Measurements from ENCODE around the gene PAK1IP1. TPM values are rescaled to one million over a fixed set of nuclear protein-coding genes. Genes with fewer than 3 reads are reported as not detected.

Gene PAK1IP1
- total RNA-seq, 2 experiments from 2014 or later: 4.1 to 5.8 TPM

GRCh38 chr6:10682355-10682988 lies 12.3 kb upstream of the PAK1IP1 start:
- peaks cover 20% of the 10 kb centered on the region for H3K4me1 Mint-ChIP-seq (ENCODE audit: low read depth)
- ATAC-seq (ENCODE audit: poor library complexity) (no peak), DNase-seq (no peak)
- CTCF ChIA-PET: no interaction called here
- H3K36me3 Mint-ChIP-seq (ENCODE audit: low read depth): no peaks in the 10 kb centered on the region
- no peak overlapping the region for H3K4me3 ChIP-seq (ENCODE audit: low read length)
- intact Hi-C loops (cut with DNase I, micrococcal nuclease): no loop called here
- H3K4me3 Mint-ChIP-seq: no peak overlapping the region
- H3K27ac ChIP-seq (ENCODE audit: low read depth in 1 of 2, low read length in 2 of 2): no peak overlapping the region
- H3K27ac Mint-ChIP-seq: peak overlapping the region; percentile 70
- no peak for TF ChIP-seq CTCF (IDR thresholded peaks at IDR 0.05)
- peaks cover 12% of the 10 kb centered on the region for H3K27me3 Mint-ChIP-seq
- H3K9me3 Mint-ChIP-seq: no peaks in the 10 kb centered on the region
- H3K27me3 ChIP-seq (ENCODE audit: control insufficient read depth in 1 of 2, insufficient read depth in 2 of 2, low read length in 2 of 2): no peaks in the 10 kb centered on the region
- no peaks in the 10 kb centered on the region for H3K36me3 ChIP-seq (ENCODE audit: insufficient read depth, low read length)
- peaks cover 0 to 3% of the 10 kb centered on the region in 2 experiments for H3K9me3 ChIP-seq (ENCODE audit: control insufficient read depth in 1 of 2, insufficient read depth in 1 of 2, low read length in 2 of 2)
- no peaks in the 10 kb centered on the region for H3K4me1 ChIP-seq (ENCODE audit: insufficient read depth, low read length)
- POLR2A ChIA-PET: interaction anchor here (3.5 kb wide), 1 partner anchor 12 kb away, joined by 14 read pairs; the partner anchor contains the start of genes C6orf52 and PAK1IP1

GRCh38 chr6:10684618-10685017 lies 10.2 kb upstream of the PAK1IP1 start:
- no peak for ATAC-seq (ENCODE audit: poor library complexity)
- no peaks in the 10 kb centered on the region for H3K4me1 ChIP-seq (ENCODE audit: insufficient read depth, low read length)
- H3K36me3 ChIP-seq (ENCODE audit: insufficient read depth, low read length): no peaks in the 10 kb centered on the region
- Mint-ChIP-seq H3K27ac (no peak overlapping the region), H3K4me3 (no peak overlapping the region), H3K9me3 (no peaks in the 10 kb centered on the region), H3K4me1 (ENCODE audit: low read depth) (peaks cover 20% of the 10 kb centered on the region), H3K36me3 (ENCODE audit: low read depth) (no peaks in the 10 kb centered on the region), H3K27me3 (peaks cover 13% of the 10 kb centered on the region)
- peaks cover 0 to 3% of the 10 kb centered on the region in 2 experiments for H3K9me3 ChIP-seq (ENCODE audit: control insufficient read depth in 1 of 2, insufficient read depth in 1 of 2, low read length in 2 of 2)
- POLR2A ChIA-PET: interaction anchor here (3.5 kb wide), 1 partner anchor 10 kb away, joined by 14 read pairs; the partner anchor contains the start of genes C6orf52 and PAK1IP1
- TF ChIP-seq CTCF (IDR thresholded peaks at IDR 0.05): no peak
- CTCF ChIA-PET: no interaction called here
- H3K4me3 ChIP-seq (ENCODE audit: low read length): no peak overlapping the region
- intact Hi-C loops (cut with DNase I, micrococcal nuclease): no loop called here
- no peak overlapping the region for H3K27ac ChIP-seq (ENCODE audit: low read depth in 1 of 2, low read length in 2 of 2)
- H3K27me3 ChIP-seq (ENCODE audit: control insufficient read depth in 1 of 2, insufficient read depth in 2 of 2, low read length in 2 of 2): no peaks in the 10 kb centered on the region
- DNase-seq: no peak

GRCh38 chr6:10685092-10685915 lies 9.5 kb upstream of the PAK1IP1 start:
- TF ChIP-seq CTCF (IDR thresholded peaks at IDR 0.05): no peak
- Histone ChIP-seq H3K4me3 (ENCODE audit: low read length) (no peak overlapping the region), H3K27ac (ENCODE audit: low read depth in 1 of 2, low read length in 2 of 2) (no peak overlapping the region), H3K9me3 (ENCODE audit: control insufficient read depth in 1 of 2, insufficient read depth in 1 of 2, low read length in 2 of 2) (no peaks in the 10 kb centered on the region), H3K27me3 (ENCODE audit: control insufficient read depth in 1 of 2, insufficient read depth in 2 of 2, low read length in 2 of 2) (no peaks in the 10 kb centered on the region), H3K36me3 (ENCODE audit: insufficient read depth, low read length) (no peaks in the 10 kb centered on the region), H3K4me1 (ENCODE audit: insufficient read depth, low read length) (no peaks in the 10 kb centered on the region)
- H3K36me3 Mint-ChIP-seq (ENCODE audit: low read depth): no peaks in the 10 kb centered on the region
- ChIA-PET POLR2A (no interaction called here), CTCF (no interaction called here)
- no peaks in the 10 kb centered on the region for H3K9me3 Mint-ChIP-seq
- no peak overlapping the region for H3K27ac Mint-ChIP-seq
- intact Hi-C loops (cut with DNase I, micrococcal nuclease): no loop called here
- no peak overlapping the region for H3K4me3 Mint-ChIP-seq
- ATAC-seq (ENCODE audit: poor library complexity): no peak
- DNase-seq: no peak
- peaks cover 20% of the 10 kb centered on the region for H3K4me1 Mint-ChIP-seq (ENCODE audit: low read depth)
- H3K27me3 Mint-ChIP-seq: peaks cover 13% of the 10 kb centered on the region
